Measurements from ENCODE around the gene GIT2.

- TF ChIP-seq ATF2 (CRISPR knock-in tag; IDR thresholded peaks at IDR 0.05; ENCODE audit: borderline replicate concordance, low read depth) (no peak), FOXJ3 (CRISPR knock-in tag; IDR thresholded peaks at IDR 0.05; ENCODE audit: borderline replicate concordance) (no peak), CREB1 (CRISPR knock-in tag; IDR thresholded peaks at IDR 0.05) (no peak), IRF2 (CRISPR knock-in tag; IDR thresholded peaks at IDR 0.05; ENCODE audit: borderline replicate concordance, low read depth) (no peak), ZBTB43 (CRISPR knock-in tag; IDR thresholded peaks at IDR 0.05) (no peak), CTCF (IDR thresholded peaks at IDR 0.05) (no peak), ZNF416 (CRISPR knock-in tag; IDR thresholded peaks at IDR 0.05) (no peak), ZMAT4 (CRISPR knock-in tag; IDR thresholded peaks at IDR 0.05) (no peak), NR3C1 (CRISPR knock-in tag; conservative IDR thresholded peaks at IDR 0.05; ENCODE audit: low read depth) (no peak), ZNF317 (CRISPR knock-in tag; IDR thresholded peaks at IDR 0.05; ENCODE audit: borderline replicate concordance, low read depth) (no peak), ZNF532 (CRISPR knock-in tag; IDR thresholded peaks at IDR 0.05; ENCODE audit: borderline replicate concordance) (no peak), AFF4 (CRISPR knock-in tag; IDR thresholded peaks at IDR 0.05; ENCODE audit: borderline replicate concordance) (no peak), ZNF121 (CRISPR knock-in tag; IDR thresholded peaks at IDR 0.05) (no peak)
Observed at GRCh38 chr12:109995686-109996482, at the start of gene GIT2.

Data from WTC11 (cell line).